Duodenal mucosa (tissue), 2 donors: Measurements from ENCODE around the gene LRCH1.

ENCODE experiments used
- H3K27ac ChIP-seq: one replicate; pipeline ENCODE4 v1.7.0; 2013; ENCODE audit warnings: low read depth, low read length
- H3K27me3 ChIP-seq, 2 donors: one replicate each; pipeline ENCODE4 v1.7.0; 2013; ENCODE audit warnings: low read length in 2 of 2, control low read depth in 1 of 2; ENCODE audit not compliant: insufficient read depth in 2 of 2, control insufficient read depth in 1 of 2
- H3K36me3 ChIP-seq, 2 donors: one replicate each; pipeline ENCODE4 v1.7.0; 2013; ENCODE audit warnings: low read length in 2 of 2, control low read depth in 1 of 2; ENCODE audit not compliant: insufficient read depth in 2 of 2, control insufficient read depth in 1 of 2
- H3K4me1 ChIP-seq, 2 donors: one replicate each; pipeline ENCODE4 v1.7.0; 2013; ENCODE audit warnings: low read length in 2 of 2, control low read depth in 1 of 2; ENCODE audit not compliant: insufficient read depth in 2 of 2, control insufficient read depth in 1 of 2
- H3K4me3 ChIP-seq, 2 donors: one replicate each; pipeline ENCODE4 v1.7.0; 2013; ENCODE audit warnings: low read length in 2 of 2, low read depth in 1 of 2
- H3K9ac ChIP-seq, 2 donors: one replicate each; pipeline ENCODE4 v1.7.0; 2013; ENCODE audit warnings: low read length in 2 of 2, low read depth in 1 of 2
- H3K9me3 ChIP-seq, 2 donors: one replicate each; pipeline ENCODE4 v1.7.0; 2013; ENCODE audit warnings: low read length in 2 of 2, control low read depth in 1 of 2; ENCODE audit not compliant: control insufficient read depth in 1 of 2

Gene LRCH1

GRCh38 chr13:46560778-46561177 is 7.8 kb downstream of the LRCH1 start:
- Histone ChIP-seq H3K36me3 (no peaks in the 10 kb centered on the region), H3K9ac (no peak overlapping the region), H3K9me3 (no peaks in the 10 kb centered on the region), H3K4me1 (peaks cover 5 to 15% of the 10 kb centered on the region in 2 donors), H3K27ac (no peak overlapping the region), H3K27me3 (no peaks in the 10 kb centered on the region), H3K4me3 (no peak overlapping the region)

DNA sequence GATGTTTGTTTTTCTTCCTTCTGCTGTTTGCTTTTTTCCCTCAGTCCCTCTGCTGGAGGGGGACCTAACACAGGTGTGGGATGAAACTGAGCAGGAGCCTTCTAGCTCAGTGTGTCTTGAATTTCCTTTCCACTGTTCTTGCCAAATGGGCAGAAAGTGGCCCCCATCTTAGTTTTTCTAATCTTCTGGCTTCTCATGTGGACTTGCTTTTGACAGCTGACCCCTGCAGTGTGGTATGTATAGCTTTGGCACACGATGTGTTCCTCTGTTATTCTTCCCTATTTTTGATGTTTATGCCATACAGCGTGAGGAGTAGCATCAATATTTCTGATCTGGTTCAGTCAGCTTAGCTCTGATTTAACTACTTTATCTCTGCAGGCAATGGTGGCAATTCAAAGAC is 8.3 kb downstream of the LRCH1 start:
- Histone ChIP-seq H3K9me3 (no peaks in the 10 kb centered on the region), H3K27ac (no peak overlapping the region), H3K4me1 (peaks cover 5 to 11% of the 10 kb centered on the region in 2 donors), H3K4me3 (no peak overlapping the region), H3K9ac (no peak overlapping the region), H3K27me3 (no peaks in the 10 kb centered on the region), H3K36me3 (no peaks in the 10 kb centered on the region)

GRCh38 chr13:46561691-46562090 is 8.7 kb downstream of the LRCH1 start:
- peaks cover 5 to 8% of the 10 kb centered on the region in 2 donors for H3K4me1 ChIP-seq
- H3K9ac ChIP-seq = no peak overlapping the region

GRCh38 chr13:46562152-46562551 is 9.2 kb downstream of the LRCH1 start:
- H3K9me3 ChIP-seq = no peaks in the 10 kb centered on the region
- H3K27me3 ChIP-seq = no peaks in the 10 kb centered on the region
- no peak overlapping the region for H3K27ac ChIP-seq
- no peak overlapping the region for H3K9ac ChIP-seq
- H3K4me3 ChIP-seq = no peak overlapping the region
- H3K36me3 ChIP-seq = no peaks in the 10 kb centered on the region
- H3K4me1 ChIP-seq = peaks cover 5 to 8% of the 10 kb centered on the region in 2 donors

More at GRCh38 chr13:46561691-46562090, 8.7 kb downstream of the LRCH1 start:
- Histone ChIP-seq H3K4me3 (no peak overlapping the region), H3K36me3 (no peaks in the 10 kb centered on the region), H3K27ac (no peak overlapping the region), H3K9me3 (no peaks in the 10 kb centered on the region), H3K27me3 (no peaks in the 10 kb centered on the region)

GRCh38 chr13:46562581-46562980 is 9.6 kb downstream of the LRCH1 start:
- Histone ChIP-seq H3K27me3 (no peaks in the 10 kb centered on the region), H3K4me1 (peaks cover 5 to 8% of the 10 kb centered on the region in 2 donors), H3K9ac (no peak overlapping the region), H3K36me3 (no peaks in the 10 kb centered on the region), H3K4me3 (no peak overlapping the region), H3K9me3 (no peaks in the 10 kb centered on the region), H3K27ac (no peak overlapping the region)

DNA sequence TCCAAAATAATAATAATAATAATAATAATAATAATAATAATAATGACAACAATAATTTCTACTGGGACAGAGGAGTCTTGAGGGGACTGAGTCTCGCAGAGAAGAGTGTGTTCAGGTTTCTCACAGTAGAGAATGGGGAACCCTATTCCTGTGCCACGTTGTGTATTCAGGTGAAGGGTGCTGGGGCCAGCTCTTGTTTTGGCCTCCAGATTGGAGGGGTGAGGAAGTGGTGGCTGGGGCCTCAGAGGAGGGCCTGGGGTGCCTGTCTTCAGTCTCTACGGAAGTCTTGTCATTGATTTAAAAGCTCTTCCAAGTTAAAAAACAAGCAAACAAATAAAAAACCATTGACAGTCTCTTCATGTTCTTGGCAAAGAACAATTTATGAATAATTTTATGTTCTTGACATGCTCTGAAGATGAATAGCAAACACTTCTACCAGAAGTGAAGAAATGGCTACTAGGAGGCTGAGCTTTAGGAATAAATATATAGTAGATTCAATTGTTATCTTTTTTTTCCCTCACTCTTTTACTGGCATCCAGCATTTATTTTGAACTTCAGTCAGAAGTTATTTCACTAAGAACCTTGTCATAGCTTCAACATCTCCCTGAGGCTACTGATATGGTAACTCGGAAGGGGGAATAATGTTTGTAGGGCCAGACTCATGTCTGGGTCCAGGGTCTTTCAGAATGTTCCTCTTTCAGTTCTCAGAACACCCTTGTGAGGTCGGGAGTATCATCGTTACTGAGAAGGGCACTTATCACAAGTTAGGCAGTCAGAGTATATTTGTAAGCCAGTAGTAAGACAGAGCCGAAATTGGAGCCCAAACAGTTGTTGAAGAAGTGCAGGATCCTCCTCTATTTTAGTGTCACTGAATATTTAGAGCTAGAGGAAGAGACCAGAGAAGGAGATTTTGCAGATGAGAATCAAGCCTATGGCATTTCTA is 13.1 kb downstream of the LRCH1 start:
- Histone ChIP-seq H3K9ac (no peak overlapping the region), H3K36me3 (no peaks in the 10 kb centered on the region), H3K9me3 (no peaks in the 10 kb centered on the region), H3K4me3 (no peak overlapping the region), H3K4me1 (peaks cover 5 to 6% of the 10 kb centered on the region in 2 donors), H3K27ac (no peak overlapping the region), H3K27me3 (no peaks in the 10 kb centered on the region)

DNA sequence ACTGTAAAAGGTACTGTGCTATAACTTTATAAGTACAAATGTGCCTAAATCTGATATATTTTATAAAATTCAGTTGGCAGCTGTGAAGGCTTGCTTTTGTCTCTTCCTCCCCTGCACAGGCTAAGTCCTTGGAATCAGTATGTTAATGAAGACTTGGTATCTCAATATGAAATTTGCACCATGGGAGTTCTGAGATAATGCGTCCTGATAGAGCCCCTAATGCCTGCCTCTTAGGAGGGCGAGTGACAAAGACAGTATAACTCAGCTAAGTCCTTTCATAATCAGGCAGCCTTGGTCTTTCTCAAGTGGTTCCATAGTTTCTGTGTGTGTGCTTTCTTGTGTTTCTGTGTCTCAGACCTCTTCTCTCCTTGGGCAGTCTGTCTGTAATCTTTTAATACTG is 14.7 kb downstream of the LRCH1 start:
- Histone ChIP-seq H3K9me3 (no peaks in the 10 kb centered on the region), H3K27me3 (no peaks in the 10 kb centered on the region), H3K36me3 (no peaks in the 10 kb centered on the region), H3K4me3 (no peak overlapping the region), H3K27ac (no peak overlapping the region), H3K9ac (no peak overlapping the region), H3K4me1 (peaks cover 5 to 6% of the 10 kb centered on the region in 2 donors)

GRCh38 chr13:46569456-46569855 is 16.5 kb downstream of the LRCH1 start:
- no peak overlapping the region for H3K4me3 ChIP-seq
- H3K27ac ChIP-seq = no peak overlapping the region
- peaks cover 5 to 6% of the 10 kb centered on the region in 2 donors for H3K4me1 ChIP-seq

DNA sequence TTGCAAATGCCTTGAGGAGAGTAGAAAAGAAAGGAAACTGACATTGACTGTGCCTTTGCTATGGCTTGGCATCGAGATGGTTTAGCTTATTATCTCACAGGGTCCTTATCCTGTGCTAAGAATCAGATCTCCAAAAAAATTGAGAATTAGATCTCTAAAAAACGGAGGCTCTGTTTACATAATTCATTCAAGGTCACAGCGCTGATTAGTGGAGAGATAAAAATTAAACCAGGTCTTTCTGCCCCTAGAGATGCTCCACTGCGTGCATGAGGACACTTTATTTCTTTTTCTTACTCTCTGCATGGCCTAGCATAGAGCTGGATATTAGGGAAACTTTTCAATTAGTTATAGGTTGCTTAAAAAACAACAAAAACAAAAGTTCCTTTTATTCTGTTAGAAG is 17.3 kb downstream of the LRCH1 start:
- H3K27me3 ChIP-seq = no peaks in the 10 kb centered on the region
- no peak overlapping the region for H3K9ac ChIP-seq
- no peak overlapping the region for H3K4me3 ChIP-seq
- H3K9me3 ChIP-seq = no peaks in the 10 kb centered on the region
- peaks cover 5 to 6% of the 10 kb centered on the region in 2 donors for H3K4me1 ChIP-seq
- no peak overlapping the region for H3K27ac ChIP-seq
- no peaks in the 10 kb centered on the region for H3K36me3 ChIP-seq

More at GRCh38 chr13:46569456-46569855, 16.5 kb downstream of the LRCH1 start:
- Histone ChIP-seq H3K9me3 (no peaks in the 10 kb centered on the region), H3K27me3 (no peaks in the 10 kb centered on the region), H3K36me3 (no peaks in the 10 kb centered on the region), H3K9ac (no peak overlapping the region)

DNA sequence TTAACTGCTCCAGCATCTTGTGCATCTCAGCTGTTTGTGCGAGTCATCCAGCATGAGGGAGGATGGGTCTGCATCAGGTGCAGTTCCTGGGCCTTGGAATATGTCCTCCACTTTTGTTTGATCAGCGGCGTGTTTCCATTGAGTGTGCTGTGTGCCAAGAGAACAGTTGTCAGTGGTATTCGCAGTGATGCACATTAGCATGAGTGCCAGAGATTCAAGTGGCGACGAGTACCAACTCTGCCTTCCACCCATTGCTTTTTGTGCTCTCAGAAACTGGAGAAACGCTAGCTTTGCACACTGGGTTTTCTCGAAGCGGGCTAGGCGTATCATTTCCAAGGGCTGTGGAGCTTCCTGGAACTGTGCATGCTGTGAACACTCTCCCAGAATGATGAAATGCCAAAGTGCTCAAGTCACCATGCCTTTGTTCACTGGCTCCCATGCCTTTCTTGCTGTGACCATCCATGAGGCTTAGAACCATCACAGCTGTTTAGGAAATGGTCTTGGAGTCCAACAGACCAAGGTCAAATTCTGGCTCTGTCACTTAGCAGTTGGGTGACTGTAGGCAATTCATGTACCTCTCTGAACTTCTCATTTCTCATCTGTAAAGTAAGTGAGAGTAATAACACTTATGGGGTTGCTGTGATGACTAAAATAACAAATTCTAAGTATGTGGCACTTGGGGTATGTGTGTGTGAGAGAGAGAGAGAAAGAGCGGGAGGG is 18.4 kb downstream of the LRCH1 start:
- Histone ChIP-seq H3K27ac (no peak overlapping the region), H3K4me1 (peaks cover 5 to 10% of the 10 kb centered on the region in 2 donors), H3K36me3 (no peaks in the 10 kb centered on the region)

More for the DNA sequence above, 18.4 kb downstream of the LRCH1 start:
- no peaks in the 10 kb centered on the region for H3K9me3 ChIP-seq
- H3K27me3 ChIP-seq = no peaks in the 10 kb centered on the region
- H3K9ac ChIP-seq = no peak overlapping the region
- no peak overlapping the region for H3K4me3 ChIP-seq
